Skin of body (tissue), 2 donors: Measurements from ENCODE around the gene GIGYF1. TPM values are rescaled to one million over a fixed set of nuclear protein-coding genes. Genes with fewer than 3 reads are reported as not detected.
"Not testable (repeated sequence)": the region's sequence is repeated elsewhere in the genome, so short reads cannot be mapped to it uniquely, and the experiment has no call there.

Experiments
- DNase-seq: peaks from one replicate; lab custom pipeline; 2025; lab: John Stamatoyannopoulos, UW
- total RNA-seq: library from RNA; depleted of rRNA; stranded (reverse); fragments of >200 nt; gene quantifications from one replicate; pipeline ENCODE4 v1.2.3, GENCODE V29; 2014

Gene GIGYF1
- total RNA-seq, 1 donor from 2014 or later = 17.9 TPM

- DNase-seq = no peak
Measured at GRCh38 chr7:100711369-100711768, 17.3 kb upstream of the GIGYF1 start.

DNA sequence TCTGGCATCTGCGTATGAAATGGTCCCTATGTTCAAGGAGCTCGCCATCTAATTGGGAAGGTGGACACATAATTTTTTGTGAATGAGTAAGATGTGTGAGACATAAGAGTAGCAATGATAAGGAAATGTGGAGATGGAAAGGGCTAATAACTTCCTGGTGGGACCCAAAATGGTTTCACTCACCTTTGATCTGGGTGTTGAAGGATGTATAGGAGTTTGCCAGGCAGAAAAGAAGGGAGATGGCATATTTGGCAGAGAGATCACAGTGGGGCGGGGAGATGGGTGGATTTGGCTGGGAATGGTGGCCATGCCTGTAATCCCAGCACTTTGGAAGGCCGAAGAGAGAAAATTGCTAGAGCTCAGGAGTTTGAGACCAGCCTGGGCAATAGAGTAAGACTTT lies 16.4 kb upstream of the GIGYF1 start:
- no peak for DNase-seq

GRCh38 chr7:100708395-100708794 lies 14.3 kb upstream of the GIGYF1 start:
- DNase-seq = no peak

DNA sequence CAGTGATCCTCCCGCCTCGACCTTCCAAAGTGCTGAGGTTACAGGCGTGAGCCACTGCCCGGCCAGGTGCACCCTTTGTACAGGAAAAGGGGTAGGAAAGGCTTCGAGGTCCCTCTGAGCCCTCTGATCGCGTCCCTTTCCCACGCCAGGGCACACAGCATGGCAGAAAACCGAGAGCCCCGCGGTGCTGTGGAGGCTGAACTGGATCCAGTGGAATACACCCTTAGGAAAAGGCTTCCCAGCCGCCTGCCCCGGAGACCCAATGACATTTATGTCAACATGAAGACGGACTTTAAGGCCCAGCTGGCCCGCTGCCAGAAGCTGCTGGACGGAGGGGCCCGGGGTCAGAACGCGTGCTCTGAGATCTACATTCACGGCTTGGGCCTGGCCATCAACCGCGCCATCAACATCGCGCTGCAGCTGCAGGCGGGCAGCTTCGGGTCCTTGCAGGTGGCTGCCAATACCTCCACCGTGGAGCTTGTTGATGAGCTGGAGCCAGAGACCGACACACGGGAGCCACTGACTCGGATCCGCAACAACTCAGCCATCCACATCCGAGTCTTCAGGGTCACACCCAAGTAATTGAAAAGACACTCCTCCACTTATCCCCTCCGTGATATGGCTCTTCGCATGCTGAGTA lies 12.7 kb upstream of the GIGYF1 start:
- DNase-seq = no peak

- peak; percentile 97 for DNase-seq
Measured at GRCh38 chr7:100705753-100706671, 12.0 kb upstream of the GIGYF1 start, which contains the start of gene POP7. Gene POP7 (plus strand): TSS chr7:100706121. CDS start chr7:100706831, 710 bp downstream.

- peak; percentile 70 for DNase-seq
Measured at GRCh38 chr7:100705320-100705752, 11.3 kb upstream of the GIGYF1 start.

DNA sequence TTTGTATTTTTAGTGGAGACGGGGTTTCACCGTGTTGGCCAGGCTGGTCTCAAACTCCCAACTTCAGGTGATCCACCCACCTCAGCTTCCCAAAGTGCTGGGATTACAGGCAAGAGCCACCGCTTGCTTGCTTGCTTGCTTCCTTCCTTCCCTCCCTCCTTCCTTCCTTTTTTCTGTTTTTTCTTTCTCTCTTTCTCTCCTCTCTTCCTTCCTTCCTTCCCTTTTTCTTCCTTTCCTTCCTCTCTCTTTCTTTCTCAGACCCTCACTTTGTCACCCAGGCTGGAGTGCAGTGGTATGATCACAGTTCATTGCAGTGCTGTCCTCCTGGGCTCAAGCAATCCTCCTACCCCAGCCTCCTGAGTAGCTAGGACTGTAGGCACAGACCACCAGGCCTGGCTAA lies 7.0 kb upstream of the GIGYF1 start:
- not testable (repeated sequence) for DNase-seq

DNA sequence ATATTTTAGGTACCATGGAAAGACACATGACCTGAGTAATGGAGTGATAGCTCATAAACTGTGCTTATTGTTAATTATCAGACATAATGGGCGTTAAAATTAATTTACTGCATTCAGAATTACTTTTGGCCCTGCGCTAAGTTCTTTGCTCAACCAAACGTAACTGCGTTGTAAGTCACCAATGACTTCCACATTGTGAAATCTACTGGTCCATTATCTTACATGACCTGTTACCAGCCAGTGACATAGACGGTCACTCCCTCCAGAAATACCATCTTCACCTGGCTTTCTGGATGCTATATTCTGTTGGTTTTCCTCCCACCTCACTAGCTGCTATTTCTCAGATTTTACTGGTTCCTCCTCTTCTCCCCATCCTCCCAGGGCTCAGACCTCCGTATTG lies 5.0 kb upstream of the GIGYF1 start:
- no peak for DNase-seq

DNA sequence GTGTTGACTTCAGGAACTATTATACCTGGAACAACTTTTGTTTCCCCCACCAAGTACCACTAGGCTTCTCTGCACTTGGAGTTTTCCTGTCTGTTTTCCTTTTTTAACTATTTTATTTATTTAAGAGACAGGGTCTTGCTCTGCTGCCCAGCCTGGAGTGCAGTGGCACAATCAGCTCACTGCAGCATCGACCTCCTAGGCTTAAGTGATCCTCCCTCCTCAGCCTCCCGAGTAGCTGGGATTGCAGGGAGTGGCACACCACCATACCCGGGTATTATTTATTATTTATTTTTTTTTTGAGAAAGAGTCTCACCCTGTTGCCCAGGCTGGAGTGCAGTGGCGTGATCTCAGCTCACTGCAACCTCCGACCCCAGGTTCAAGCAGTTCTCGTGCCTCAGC lies 2.1 kb upstream of the GIGYF1 start:
- DNase-seq = no peak

DNA sequence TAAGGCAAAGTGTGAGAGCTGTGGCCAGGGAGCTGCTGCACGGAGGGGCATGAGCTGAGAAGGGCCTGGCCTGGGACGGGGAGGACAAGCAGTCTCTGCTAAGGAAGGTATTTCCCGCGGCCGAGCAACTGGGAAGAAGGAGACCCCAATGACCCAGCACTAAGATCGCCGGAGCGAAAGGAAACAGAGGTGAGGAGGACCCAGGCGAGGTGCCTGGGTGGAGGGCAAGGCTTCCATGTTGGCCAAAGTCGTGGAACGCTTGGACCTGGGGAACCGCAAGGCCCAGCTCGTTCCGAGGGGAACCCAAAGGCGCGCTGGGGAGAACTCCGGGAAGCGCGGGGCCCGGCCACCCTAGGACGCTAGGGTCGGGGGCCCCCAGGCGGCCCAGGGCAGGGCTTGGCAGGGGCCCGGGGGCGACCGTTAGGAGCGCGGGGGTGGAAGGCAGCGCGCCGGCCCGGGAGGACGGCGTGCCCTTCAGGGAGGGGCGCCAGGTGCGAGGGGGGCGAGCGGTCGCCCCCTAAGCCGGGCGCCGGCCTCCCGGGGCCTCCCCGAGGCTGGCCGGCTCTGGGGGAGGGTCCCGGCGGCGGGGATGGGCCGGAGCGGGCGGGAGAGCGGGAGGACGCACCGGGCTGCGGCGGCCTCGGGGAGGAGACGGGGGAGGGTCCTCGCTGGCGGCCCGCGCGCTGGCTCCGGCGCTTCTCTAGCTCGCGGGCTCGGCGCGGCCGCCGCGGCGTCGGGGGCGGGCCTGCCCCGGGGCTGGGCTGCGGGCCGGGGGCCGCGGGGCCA lies 545 bp downstream of the GIGYF1 start:
- no peak for DNase-seq

DNA sequence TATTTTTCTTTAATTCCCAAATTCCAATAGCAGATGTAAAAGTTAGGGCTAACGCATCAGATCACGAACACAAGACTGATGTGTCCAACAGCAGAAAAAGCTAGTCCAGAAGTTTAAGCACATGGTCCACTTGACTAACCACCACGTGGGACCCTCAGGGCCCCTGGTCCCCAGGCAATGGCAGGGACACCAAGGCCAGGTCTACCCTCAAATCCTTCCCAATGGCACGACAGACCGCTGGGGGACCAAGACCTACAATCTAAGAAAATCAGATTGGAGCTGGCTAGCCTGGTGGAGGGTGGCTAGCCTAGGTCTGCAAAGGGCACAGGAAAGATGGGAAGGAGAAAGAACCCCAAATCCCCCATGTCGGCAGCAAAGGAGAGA lies 1.5 kb downstream of the GIGYF1 start:
- no peak for DNase-seq

GRCh38 chr7:100691676-100692577 lies 2.1 kb downstream of the GIGYF1 start:
- DNase-seq = peak; percentile 17

GRCh38 chr7:100689230-100690135 lies 4.6 kb downstream of the GIGYF1 start:
- no peak for DNase-seq

GRCh38 chr7:100688326-100688860 lies 5.7 kb downstream of the GIGYF1 start:
- DNase-seq = no peak

GRCh38 chr7:100687751-100688300 lies 6.2 kb downstream of the GIGYF1 start:
- DNase-seq = no peak

DNA sequence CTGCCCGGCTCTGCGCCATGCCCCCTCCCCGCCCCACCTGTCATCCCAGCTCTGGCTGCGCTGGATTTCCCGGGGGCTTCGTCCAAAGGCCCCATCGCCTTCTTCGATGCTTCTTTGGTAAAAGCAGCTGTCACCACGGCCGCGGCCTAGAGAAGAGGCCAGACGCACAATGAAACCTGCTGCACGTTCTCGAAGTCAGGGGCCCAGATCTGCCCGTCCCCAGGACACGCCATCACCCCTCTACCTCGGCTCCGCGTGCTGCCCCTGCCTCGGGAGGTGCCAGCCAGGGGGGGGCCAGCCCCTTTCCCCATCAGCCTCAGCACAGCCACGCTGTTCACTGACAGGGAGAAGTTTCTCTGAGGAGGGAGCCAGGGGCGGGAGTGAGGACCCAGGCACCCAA lies 6.8 kb downstream of the GIGYF1 start:
- no peak for DNase-seq

GRCh38 chr7:100686822-100687211 lies 7.2 kb downstream of the GIGYF1 start:
- no peak for DNase-seq

GRCh38 chr7:100686201-100686821 lies 7.7 kb downstream of the GIGYF1 start:
- no peak for DNase-seq
